Measurements from ENCODE around the gene FNIP2.
A peak's percentile ranks its signal among the peaks of the same experiment; 100 is the strongest.
"Not testable (repeated sequence)": the region's sequence is repeated elsewhere in the genome, so short reads cannot be mapped to it uniquely, and the experiment has no call there.

Gene FNIP2

DNA sequence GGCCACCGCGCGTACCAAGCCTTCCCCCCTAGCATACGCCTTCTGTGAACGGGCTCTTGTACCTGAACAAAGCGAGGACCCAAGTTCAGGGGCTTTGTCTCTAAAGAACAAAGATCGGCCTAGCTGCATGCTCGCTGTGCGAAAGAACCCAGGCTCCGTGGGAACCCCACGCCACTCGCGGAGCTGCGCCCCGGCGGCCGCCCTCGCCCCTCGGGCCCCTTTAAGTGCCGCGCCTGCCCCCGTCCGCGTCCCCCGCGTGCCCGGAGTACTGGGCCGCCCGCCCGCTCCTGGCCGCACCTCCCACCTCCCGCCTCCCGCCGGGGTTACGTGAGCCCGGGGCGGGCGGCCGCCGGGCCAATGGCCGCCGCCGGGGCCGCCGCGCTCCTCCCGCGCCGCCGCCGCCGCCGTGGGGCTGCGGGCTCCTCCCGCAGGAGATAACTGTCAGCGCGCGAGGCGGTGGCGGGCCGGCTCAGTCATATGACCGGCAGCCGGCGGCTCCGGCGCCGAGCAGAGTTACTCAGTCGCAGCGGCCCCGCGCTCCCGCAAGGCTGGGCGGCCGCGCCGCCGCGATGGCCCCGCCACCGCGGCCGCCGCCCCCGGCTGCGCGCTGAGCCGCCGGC, at the start of gene FNIP2:
TSS of gene FNIP2 (plus strand) at position 472 of the 620 bp plus-strand sequence. CDS start 187 bp downstream, outside the sequence.
- Mint-ChIP-seq H3K27ac (peak within 1 kb of the TSS; percentile 94), H3K4me3 (peak within 1 kb of the TSS; percentile 100), H3K27me3 (no peaks in the 10 kb centered on the region), H3K4me1 (ENCODE audit: low read depth) (peaks cover 55% of the 10 kb centered on the region), H3K36me3 (ENCODE audit: low read depth) (peaks cover 7% of the 10 kb centered on the region), H3K9me3 (no peaks in the 10 kb centered on the region)
- intact Hi-C loops (cut with micrococcal nuclease): no loop called here

DNA sequence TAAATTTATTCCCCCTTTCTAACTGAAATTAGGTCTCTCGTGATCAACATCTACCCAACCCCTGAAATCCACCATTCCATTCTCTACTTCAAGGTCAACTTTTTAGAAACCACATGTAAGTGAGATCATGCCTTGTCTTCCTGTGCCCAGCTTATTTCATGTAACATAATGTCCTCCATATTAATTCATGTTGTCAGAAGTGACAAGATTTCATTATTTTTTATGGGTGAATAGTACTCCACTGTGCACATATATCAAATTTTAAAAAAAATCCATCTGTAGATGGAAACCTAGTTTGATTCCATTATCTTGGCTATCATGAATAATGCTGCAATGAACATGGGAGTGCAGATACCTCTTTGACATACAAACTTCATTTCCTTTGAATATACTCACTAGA, 47.1 kb upstream of the FNIP2 start:
- Mint-ChIP-seq H3K36me3 (ENCODE audit: low read depth) (peaks cover 64% of the 10 kb centered on the region), H3K4me3 (no peak overlapping the region), H3K9me3 (no peaks in the 10 kb centered on the region), H3K4me1 (ENCODE audit: low read depth) (peaks cover 35% of the 10 kb centered on the region), H3K27me3 (no peaks in the 10 kb centered on the region), H3K27ac (peak overlapping the region; percentile 17)
- intact Hi-C loops (cut with micrococcal nuclease): loop anchor here (2.0 to 5.0 kb wide), 4 partner anchors 45 to 457 kb away; no protein-coding TSS in a partner anchor

DNA sequence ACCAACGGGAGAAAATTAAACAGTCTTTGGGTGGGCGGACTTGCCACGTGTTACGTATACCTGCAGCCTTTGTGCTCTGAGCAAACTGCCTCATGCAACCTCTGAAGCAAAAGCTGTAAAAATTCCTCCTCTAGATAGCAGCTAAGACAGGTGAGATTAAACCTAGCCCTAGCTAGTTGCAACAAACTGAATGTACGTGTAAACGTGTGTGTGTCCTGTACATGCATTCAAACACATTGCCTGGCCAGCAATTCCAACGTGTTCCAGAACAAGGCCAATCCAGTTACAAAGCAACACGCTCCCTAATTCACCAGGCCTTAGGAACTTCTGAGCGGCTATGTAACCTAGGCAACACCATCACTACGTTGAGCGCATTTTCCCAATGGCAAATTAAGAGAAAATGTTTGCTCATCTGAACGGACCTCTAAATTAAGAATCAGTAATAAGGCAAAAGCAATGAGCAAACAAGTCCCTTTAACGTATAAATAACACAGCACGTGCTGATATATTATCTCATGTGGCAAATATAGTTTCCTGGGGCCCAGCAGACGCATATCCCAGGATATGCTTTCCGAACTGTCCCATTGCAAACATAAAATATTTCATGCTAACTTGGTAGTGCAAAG, 46.4 kb upstream of the FNIP2 start:
- peaks cover 57% of the 10 kb centered on the region for H3K36me3 Mint-ChIP-seq (ENCODE audit: low read depth)
- intact Hi-C loops (cut with micrococcal nuclease): loop anchor here (2.0 to 5.0 kb wide), 4 partner anchors 44 to 456 kb away; no protein-coding TSS in a partner anchor
- H3K4me3 Mint-ChIP-seq: peak overlapping the region; percentile 95
- H3K27me3 Mint-ChIP-seq: no peaks in the 10 kb centered on the region
- H3K9me3 Mint-ChIP-seq: no peaks in the 10 kb centered on the region
- H3K4me1 Mint-ChIP-seq (ENCODE audit: low read depth): peaks cover 30% of the 10 kb centered on the region
- peak overlapping the region; percentile 99 for H3K27ac Mint-ChIP-seq

DNA sequence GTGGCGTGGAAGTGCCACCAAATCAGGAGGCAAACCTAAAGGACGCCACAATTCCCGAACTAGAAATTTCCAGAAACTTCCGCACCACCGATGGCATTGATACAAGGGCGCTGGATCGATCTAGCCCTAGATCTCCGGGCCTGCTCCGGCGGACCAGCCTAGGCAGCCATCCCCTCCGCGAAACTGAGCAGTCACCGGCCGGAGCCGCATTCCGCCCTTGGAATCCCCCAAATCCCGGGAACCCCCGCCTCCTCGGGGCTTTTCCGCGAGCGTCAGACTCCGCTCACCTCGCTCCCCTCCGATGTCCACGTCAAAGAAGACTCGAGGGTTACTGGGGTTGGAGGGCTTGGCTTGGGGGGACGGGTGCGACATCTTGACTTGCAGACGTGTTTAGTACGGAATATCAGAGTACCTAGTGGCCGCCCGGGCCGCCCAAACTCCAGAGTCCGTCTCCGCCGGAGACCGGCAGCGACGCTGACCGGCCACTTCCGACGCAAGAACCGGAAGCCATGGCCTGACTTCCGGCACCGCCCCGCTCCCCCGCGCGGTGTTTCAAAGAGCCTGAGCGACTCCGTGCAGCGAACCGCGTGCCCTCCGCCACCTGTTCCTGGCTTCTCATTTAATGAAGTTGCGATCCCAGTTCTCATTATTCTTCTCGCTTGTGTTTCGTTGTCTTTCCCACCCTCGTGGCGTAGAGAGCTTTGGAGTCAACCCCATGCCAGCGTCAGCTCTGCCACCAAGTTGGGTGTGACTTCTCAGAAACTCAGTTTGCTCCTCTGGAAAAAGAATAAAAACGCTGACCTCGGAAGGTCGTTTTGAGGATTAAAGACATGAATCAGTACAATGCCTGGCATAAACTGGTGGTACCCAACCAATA, 45.7 kb upstream of the FNIP2 start, which contains the start of gene PPID:
TSS of gene PPID (minus strand) at position 480 of the 877 bp plus-strand sequence. CDS start at position 372, 108 bp downstream.
- Mint-ChIP-seq H3K36me3 (ENCODE audit: low read depth) (peaks cover 49% of the 10 kb centered on the region), H3K4me1 (ENCODE audit: low read depth) (peaks cover 25% of the 10 kb centered on the region), H3K27me3 (no peaks in the 10 kb centered on the region), H3K4me3 (peak within 1 kb of the TSS; percentile 95), H3K9me3 (no peaks in the 10 kb centered on the region), H3K27ac (peak within 1 kb of the TSS; percentile 99)
- intact Hi-C loops (cut with micrococcal nuclease): loop anchor here (1.0 to 5.0 kb wide), 5 partner anchors 44 to 456 kb away; partner anchors contain the start of gene ETFDH

DNA sequence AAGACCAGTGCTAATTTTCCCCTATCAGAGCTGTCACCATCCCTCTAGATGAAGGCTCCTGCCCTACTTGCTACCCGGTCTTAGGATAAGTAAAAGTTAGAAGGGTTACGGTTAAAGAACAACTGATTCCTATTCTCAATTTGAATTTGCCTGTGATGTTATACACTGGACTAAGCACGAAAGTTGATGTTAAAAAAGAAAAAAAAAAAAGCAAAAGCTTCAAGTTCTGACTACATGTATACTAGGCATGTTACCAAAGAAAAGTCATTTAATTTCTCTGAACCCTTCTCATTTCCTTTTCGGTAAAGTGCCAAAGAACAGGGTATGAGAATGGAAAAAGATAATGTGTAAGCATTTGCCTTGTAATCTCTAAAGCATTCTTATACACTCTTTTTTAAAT, 44.2 kb upstream of the FNIP2 start:
- no peaks in the 10 kb centered on the region for H3K9me3 Mint-ChIP-seq
- peak overlapping the region; percentile 99 for H3K27ac Mint-ChIP-seq
- intact Hi-C loops (cut with micrococcal nuclease): loop anchor here (5.0 kb wide), 1 partner anchor 383 kb away; no protein-coding TSS in a partner anchor
- peaks cover 17% of the 10 kb centered on the region for H3K4me1 Mint-ChIP-seq (ENCODE audit: low read depth)
- peaks cover 8% of the 10 kb centered on the region for H3K27me3 Mint-ChIP-seq
- peaks cover 35% of the 10 kb centered on the region for H3K36me3 Mint-ChIP-seq (ENCODE audit: low read depth)
- no peak overlapping the region for H3K4me3 Mint-ChIP-seq

DNA sequence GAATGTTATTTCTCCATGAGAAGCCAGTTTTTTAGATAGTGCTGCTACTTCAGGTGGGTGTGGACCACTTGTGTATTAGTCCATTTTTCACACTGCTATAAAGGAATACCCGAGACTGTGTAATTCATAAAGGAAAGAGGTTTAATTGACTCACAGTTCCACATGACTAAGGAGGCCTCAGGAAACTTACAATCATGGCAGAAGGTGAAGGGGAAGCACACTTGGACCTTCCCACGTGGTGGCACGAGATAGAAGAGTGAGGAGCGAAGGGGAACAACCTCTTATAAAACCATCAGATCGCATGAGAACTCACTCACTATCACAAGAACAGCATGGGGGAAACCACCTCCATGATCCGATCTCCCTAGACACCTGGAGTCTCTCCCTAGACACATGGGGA, 42.2 kb upstream of the FNIP2 start:
- peaks cover 6% of the 10 kb centered on the region for H3K4me1 Mint-ChIP-seq (ENCODE audit: low read depth)
- peaks cover 10% of the 10 kb centered on the region for H3K27me3 Mint-ChIP-seq
- no peaks in the 10 kb centered on the region for H3K9me3 Mint-ChIP-seq
- no peak overlapping the region for H3K27ac Mint-ChIP-seq
- H3K36me3 Mint-ChIP-seq (ENCODE audit: low read depth): peaks cover 15% of the 10 kb centered on the region
- intact Hi-C loops (cut with micrococcal nuclease): no loop called here
- no peak overlapping the region for H3K4me3 Mint-ChIP-seq

DNA sequence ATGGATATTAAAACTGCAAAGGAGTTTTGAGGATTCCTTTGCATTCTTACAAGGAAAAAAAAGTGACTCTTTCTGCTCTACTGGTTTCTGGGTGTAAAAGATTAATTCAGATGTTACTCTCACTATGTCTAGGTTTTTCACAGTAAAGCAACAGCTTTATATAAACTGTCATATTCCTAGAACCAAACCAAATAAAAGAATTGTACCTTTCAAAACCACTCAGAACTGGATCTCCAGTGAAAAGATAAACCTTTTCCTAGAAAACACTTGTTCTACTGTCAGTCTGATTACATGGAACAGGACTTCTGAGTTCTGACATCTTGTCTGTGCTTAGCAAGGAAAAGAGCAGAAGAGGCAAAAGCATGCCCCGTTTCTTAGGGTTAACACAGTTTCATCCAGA, 40.6 kb upstream of the FNIP2 start:
- H3K9me3 Mint-ChIP-seq: no peaks in the 10 kb centered on the region
- H3K4me1 Mint-ChIP-seq (ENCODE audit: low read depth): peaks cover 4% of the 10 kb centered on the region
- H3K36me3 Mint-ChIP-seq (ENCODE audit: low read depth): peaks cover 4% of the 10 kb centered on the region
- intact Hi-C loops (cut with micrococcal nuclease): no loop called here
- no peak overlapping the region for H3K27ac Mint-ChIP-seq
- peaks cover 16% of the 10 kb centered on the region for H3K27me3 Mint-ChIP-seq
- H3K4me3 Mint-ChIP-seq: no peak overlapping the region

DNA sequence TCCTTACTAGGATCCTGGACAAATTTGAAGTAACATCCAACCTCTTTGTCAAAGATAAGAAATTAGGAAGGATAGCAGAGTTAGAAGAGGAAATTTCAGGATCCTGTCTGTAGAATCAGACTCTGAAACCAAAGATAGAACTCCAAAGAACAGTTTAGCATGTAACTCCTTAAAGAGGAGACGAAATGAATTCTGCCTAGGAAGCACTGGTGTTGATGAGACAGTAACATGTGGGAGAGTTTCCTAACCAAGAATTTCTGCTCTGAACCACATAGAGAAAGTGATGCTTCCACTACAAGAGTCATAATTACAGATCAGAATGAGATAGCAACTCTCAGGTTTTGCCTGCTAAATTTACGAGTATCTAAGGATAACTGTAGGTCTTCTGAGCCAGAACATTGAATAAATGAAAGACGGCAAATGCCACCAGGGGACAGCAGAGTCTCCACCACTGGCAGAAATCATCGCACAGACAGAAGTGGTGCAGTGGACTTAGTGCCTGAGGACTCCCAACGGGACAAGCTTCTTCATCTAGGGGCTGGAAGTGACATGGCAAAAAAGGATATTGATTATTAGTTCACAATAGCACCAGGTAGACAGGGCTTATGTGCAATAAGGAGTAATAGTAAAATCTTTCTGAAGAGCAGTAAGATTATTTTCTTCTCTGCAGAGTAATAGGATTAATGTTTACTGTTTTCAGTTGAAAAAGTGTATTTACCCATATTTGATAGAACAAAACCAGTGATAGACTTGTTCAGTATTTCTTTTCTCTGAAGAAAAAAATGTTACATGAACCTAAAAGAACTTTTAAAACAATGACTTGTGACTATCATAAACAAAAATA, 38.9 kb upstream of the FNIP2 start:
- no peak overlapping the region for H3K4me3 Mint-ChIP-seq
- H3K4me1 Mint-ChIP-seq (ENCODE audit: low read depth): no peaks in the 10 kb centered on the region
- H3K27me3 Mint-ChIP-seq: peaks cover 16% of the 10 kb centered on the region
- H3K36me3 Mint-ChIP-seq (ENCODE audit: low read depth): no peaks in the 10 kb centered on the region
- intact Hi-C loops (cut with micrococcal nuclease): loop anchor here (1.0 to 2.0 kb wide), 3 partner anchors 120 to 473 kb away; no protein-coding TSS in a partner anchor
- no peak overlapping the region for H3K27ac Mint-ChIP-seq
- no peaks in the 10 kb centered on the region for H3K9me3 Mint-ChIP-seq

DNA sequence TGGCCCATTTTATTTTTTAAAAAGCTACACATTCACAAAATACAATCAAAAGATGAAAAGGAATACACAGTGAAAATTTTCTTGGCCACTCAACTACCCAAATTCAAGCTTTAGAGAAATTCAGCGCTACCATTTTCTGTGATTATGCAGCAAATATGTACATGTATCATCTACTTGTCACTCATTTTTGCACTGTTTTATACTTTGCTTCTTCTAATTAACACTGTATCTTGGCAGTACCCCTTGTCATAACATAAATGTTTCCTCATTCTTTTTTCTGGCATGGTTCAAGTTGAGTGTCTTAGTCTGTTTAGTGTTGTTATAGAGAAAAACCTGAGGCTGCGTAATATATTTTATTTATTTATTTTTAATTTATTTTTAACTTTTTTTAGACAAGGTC, 30.0 kb upstream of the FNIP2 start:
- Mint-ChIP-seq H3K27ac (no peak overlapping the region), H3K27me3 (no peaks in the 10 kb centered on the region), H3K36me3 (ENCODE audit: low read depth) (no peaks in the 10 kb centered on the region), H3K4me1 (ENCODE audit: low read depth) (no peaks in the 10 kb centered on the region), H3K4me3 (no peak overlapping the region), H3K9me3 (peaks cover 12% of the 10 kb centered on the region)
- intact Hi-C loops (cut with micrococcal nuclease): no loop called here

DNA sequence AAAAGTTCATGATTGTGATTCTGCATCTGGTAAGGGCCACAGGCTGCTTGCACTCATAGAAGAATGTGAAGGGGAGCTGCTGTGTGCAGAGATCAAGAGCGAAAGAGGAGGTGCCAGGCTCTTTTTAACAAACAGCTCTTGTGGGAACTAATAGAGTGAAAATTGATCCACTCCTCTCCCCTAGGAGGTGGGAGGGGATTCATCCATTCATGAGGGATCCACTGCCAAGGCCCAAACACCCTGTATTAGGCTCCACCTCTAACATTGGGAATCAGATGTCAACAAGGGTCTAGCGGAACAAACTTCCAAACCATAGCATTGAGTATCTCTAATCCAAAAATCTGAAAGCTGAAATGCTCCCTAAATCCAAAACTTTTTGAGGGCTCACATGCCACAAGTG, 29.2 kb upstream of the FNIP2 start:
- no peaks in the 10 kb centered on the region for H3K4me1 Mint-ChIP-seq (ENCODE audit: low read depth)
- no peak overlapping the region for H3K27ac Mint-ChIP-seq

DNA sequence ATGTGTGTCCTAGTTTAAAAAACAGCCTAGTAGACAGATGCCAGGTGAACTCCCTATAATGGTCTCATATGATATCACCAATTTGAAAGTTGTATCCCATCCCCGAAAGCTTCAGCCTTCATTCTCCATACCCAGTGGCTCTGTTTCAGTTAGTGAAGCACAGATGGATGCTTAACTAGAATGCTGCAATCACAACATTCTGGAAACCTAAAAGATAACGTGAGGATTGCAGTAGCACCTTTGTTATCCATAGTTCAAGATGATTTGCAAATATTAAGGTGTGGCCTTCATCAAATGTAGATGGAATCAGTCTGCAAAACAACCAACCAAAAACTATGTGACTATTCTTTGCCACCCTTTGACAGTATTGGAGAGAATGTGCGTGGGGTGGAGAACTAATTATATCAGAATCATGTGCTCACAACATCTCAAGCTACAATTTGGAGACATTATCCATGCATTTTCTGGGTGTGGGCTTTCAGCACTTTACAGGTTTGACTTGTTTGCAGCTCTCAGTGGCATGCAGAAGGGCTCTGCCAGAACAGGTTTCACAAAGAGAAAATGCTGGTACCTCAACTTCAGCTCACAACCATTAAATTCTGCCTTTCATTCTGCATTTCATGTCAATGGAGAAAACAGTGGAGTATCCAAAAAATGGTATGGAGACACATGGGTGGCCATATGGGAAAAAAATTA, 27.4 kb upstream of the FNIP2 start:
- no peak overlapping the region for H3K4me3 Mint-ChIP-seq
- H3K4me1 Mint-ChIP-seq (ENCODE audit: low read depth): no peaks in the 10 kb centered on the region
- H3K27ac Mint-ChIP-seq: no peak overlapping the region
- H3K9me3 Mint-ChIP-seq: peaks cover 8% of the 10 kb centered on the region
- H3K27me3 Mint-ChIP-seq: no peaks in the 10 kb centered on the region
- H3K36me3 Mint-ChIP-seq (ENCODE audit: low read depth): no peaks in the 10 kb centered on the region
- intact Hi-C loops (cut with micrococcal nuclease): no loop called here

More for the DNA sequence above, 29.2 kb upstream of the FNIP2 start:
- intact Hi-C loops (cut with micrococcal nuclease): no loop called here
- Mint-ChIP-seq H3K9me3 (peaks cover 12% of the 10 kb centered on the region), H3K36me3 (ENCODE audit: low read depth) (no peaks in the 10 kb centered on the region), H3K4me3 (no peak overlapping the region), H3K27me3 (no peaks in the 10 kb centered on the region)

DNA sequence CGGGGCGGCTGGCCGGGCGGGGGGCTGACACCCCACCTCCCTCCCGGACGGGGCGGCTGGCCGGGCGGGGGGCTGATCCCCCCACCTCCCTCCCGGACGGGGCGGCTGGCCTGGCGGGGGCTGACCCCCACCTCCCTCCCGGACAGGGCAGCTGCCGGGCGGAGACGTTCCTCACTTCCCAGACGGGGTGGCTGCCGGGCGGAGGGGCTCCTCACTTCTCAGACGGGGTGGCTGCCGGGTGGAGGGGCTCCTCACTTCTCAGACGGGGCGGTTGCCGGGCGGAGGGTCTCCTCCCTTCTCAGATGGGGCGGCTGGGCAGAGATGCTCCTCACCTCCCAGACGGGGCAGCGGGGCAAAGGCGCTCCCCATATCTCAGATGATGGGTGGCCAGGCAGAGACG, 22.3 kb upstream of the FNIP2 start:
- intact Hi-C loops (cut with micrococcal nuclease); H3K4me3 Mint-ChIP-seq; H3K27ac Mint-ChIP-seq; H3K4me1 Mint-ChIP-seq (ENCODE audit: low read depth); H3K36me3 Mint-ChIP-seq (ENCODE audit: low read depth); H3K9me3 Mint-ChIP-seq; H3K27me3 Mint-ChIP-seq: not testable (repeated sequence)

DNA sequence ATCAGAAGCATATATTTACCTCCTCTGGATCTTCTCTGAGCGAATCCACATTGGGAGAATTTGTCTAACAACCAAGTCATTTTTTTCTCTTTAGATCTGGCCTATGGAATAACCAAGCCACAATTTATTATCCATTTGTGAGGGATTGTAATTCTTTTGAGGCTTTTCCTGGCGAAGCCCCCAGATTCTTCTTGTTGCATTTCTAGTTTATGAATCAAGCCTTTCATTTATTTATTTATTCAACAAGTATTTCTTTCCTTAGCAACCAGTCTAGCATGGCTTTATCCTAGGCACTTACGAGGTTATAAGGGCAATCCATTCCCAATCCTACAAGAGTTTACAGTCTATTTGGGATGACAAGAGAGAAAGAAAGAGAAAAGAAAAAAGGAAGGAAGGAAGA, 18.4 kb upstream of the FNIP2 start:
- intact Hi-C loops (cut with micrococcal nuclease): no loop called here
- no peaks in the 10 kb centered on the region for H3K4me1 Mint-ChIP-seq (ENCODE audit: low read depth)
- H3K27ac Mint-ChIP-seq: no peak overlapping the region
- no peak overlapping the region for H3K4me3 Mint-ChIP-seq
- no peaks in the 10 kb centered on the region for H3K27me3 Mint-ChIP-seq
- no peaks in the 10 kb centered on the region for H3K9me3 Mint-ChIP-seq
- no peaks in the 10 kb centered on the region for H3K36me3 Mint-ChIP-seq (ENCODE audit: low read depth)

Measured in dendritic cell treated with granulocyte-macrophage colony-stimulating factor and Interleukin-4, amounts not matched to agents 40 ng/mL and 50 ng/mL, for 4 days (primary cell).